DOHH2 (cell line): ENCODE results near the gene C12orf42.
A peak's percentile ranks its signal among the peaks of the same experiment; 100 is the strongest.

ENCODE experiments used
- CTCF ChIP-seq: fragments of 200-600 bp; sonication (generic); IDR thresholded peaks from one replicate; pipeline ENCODE4 v1.5.1; 2014; ENCODE audit warnings: antibody characterized with exemption, mild to moderate bottlenecking, low read depth, low read length; ENCODE audit not compliant: poor library complexity, severe bottlenecking
- EZH2phosphoT487 ChIP-seq: fragments of 200-600 bp; sonication (generic); IDR thresholded peaks from 2 replicates; pipeline ENCODE4 v1.6.1; 2017; ENCODE audit warnings: borderline replicate concordance, mild to moderate bottlenecking, antibody characterized with exemption, low read length, moderate library complexity, mixed read lengths

GRCh38 chr12:103503546-103504480, 8.0 kb upstream of the C12orf42 start:
- TF ChIP-seq CTCF (peak; percentile 80), EZH2phosphoT487 (no peak)
